HG02852 (cell line): ENCODE data around the gene DNLZ.

Experiments
- ATAC-seq: cut with Tn5 transposase; IDR thresholded peaks from one replicate; pipeline ENCODE4 v1.9.1; 2021; ENCODE audit warnings: mild to moderate bottlenecking, moderate library complexity; ENCODE audit not compliant: unreplicated experiment

Gene DNLZ

GRCh38 chr9:136377341-136378169 lies 14.0 kb upstream of the DNLZ start:
- ATAC-seq, result no peak

GRCh38 chr9:136376457-136376856 lies 12.9 kb upstream of the DNLZ start:
- no peak for ATAC-seq

- no peak for ATAC-seq
These were observed 11.6 kb upstream of the DNLZ start for GRCh38 chr9:136375096-136375495.

GRCh38 chr9:136374183-136374575 lies 10.6 kb upstream of the DNLZ start:
- ATAC-seq, result no peak

- no peak for ATAC-seq
These were observed 10.0 kb upstream of the DNLZ start, which contains the start of gene CARD9 for GRCh38 chr9:136373300-136374182. Gene CARD9 (minus strand): TSS chr9:136373669. CDS start chr9:136372078, 1,591 bp downstream.

- ATAC-seq, result no peak
These were observed 9.2 kb upstream of the DNLZ start for GRCh38 chr9:136372561-136373299.

GRCh38 chr9:136372006-136372405 lies 8.5 kb upstream of the DNLZ start:
- no peak for ATAC-seq

GRCh38 chr9:136371533-136371880 lies 8.0 kb upstream of the DNLZ start:
- ATAC-seq, result no peak

GRCh38 chr9:136370687-136371532 lies 7.4 kb upstream of the DNLZ start:
- ATAC-seq, result no peak

GRCh38 chr9:136370037-136370436 lies 6.5 kb upstream of the DNLZ start:
- ATAC-seq, result no peak

GRCh38 chr9:136368190-136368589 lies 4.6 kb upstream of the DNLZ start:
- ATAC-seq, result no peak

GRCh38 chr9:136367296-136368145 lies 4.0 kb upstream of the DNLZ start:
- no peak for ATAC-seq

GRCh38 chr9:136366826-136367225 lies 3.3 kb upstream of the DNLZ start:
- no peak for ATAC-seq

GRCh38 chr9:136365775-136366222 lies 2.3 kb upstream of the DNLZ start:
- no peak for ATAC-seq

- no peak for ATAC-seq
These were observed 1.6 kb upstream of the DNLZ start for GRCh38 chr9:136364942-136365774.

GRCh38 chr9:136363949-136364748 lies 605 bp upstream of the DNLZ start:
- ATAC-seq, result no peak

GRCh38 chr9:136362450-136362784 lies 1.1 kb downstream of the DNLZ start:
- ATAC-seq, result no peak
